ENCODE results near the gene DDX51. TPM values are rescaled to one million over a fixed set of nuclear protein-coding genes. Genes with fewer than 3 reads are reported as not detected.

The DDX51 gene
- total RNA-seq, 1 donor from 2014 or later = 4.3 TPM

- TF ChIP-seq CTCF (IDR thresholded peaks at IDR 0.05) = no peak
- Histone ChIP-seq H3K4me3 (no peak overlapping the region), H3K9me3 (no peaks in the 10 kb centered on the region), H3K27me3 (no peaks in the 10 kb centered on the region), H3K27ac (no peak overlapping the region), H3K36me3 (peaks cover 62 to 82% of the 10 kb centered on the region in 2 donors), H3K4me1 (no peaks in the 10 kb centered on the region)
- no peak for DNase-seq (ENCODE audit: low spot score in 2 of 2)
- intact Hi-C loops (cut with DNase I) = no loop called here
Measured at GRCh38 chr12:132121283-132121682, 22.8 kb downstream of the DDX51 start.

- intact Hi-C loops (cut with DNase I) = no loop called here
- no peaks in the 10 kb centered on the region for H3K9me3 ChIP-seq
- no peaks in the 10 kb centered on the region for H3K27me3 ChIP-seq
- H3K4me1 ChIP-seq = no peaks in the 10 kb centered on the region
- H3K4me3 ChIP-seq = no peak overlapping the region
- DNase-seq (ENCODE audit: low spot score in 2 of 2) = no peak
- H3K36me3 ChIP-seq = peaks cover 68 to 85% of the 10 kb centered on the region in 2 donors
- no peak overlapping the region for H3K27ac ChIP-seq
- TF ChIP-seq CTCF (IDR thresholded peaks at IDR 0.05) = no peak
Measured at GRCh38 chr12:132118876-132119275, 25.2 kb downstream of the DDX51 start.

GRCh38 chr12:132117558-132117875 lies 26.6 kb downstream of the DDX51 start:
- H3K9me3 ChIP-seq = no peaks in the 10 kb centered on the region
- intact Hi-C loops (cut with DNase I) = no loop called here
- H3K27me3 ChIP-seq = no peaks in the 10 kb centered on the region
- no peak overlapping the region for H3K27ac ChIP-seq
- no peak for DNase-seq (ENCODE audit: low spot score in 2 of 2)
- no peak overlapping the region for H3K4me3 ChIP-seq
- H3K4me1 ChIP-seq = no peaks in the 10 kb centered on the region
- peaks cover 56 to 82% of the 10 kb centered on the region in 2 donors for H3K36me3 ChIP-seq
- TF ChIP-seq CTCF (IDR thresholded peaks at IDR 0.05) = no peak

GRCh38 chr12:132116709-132117557 lies 27.2 kb downstream of the DDX51 start:
- no peaks in the 10 kb centered on the region for H3K27me3 ChIP-seq
- H3K4me3 ChIP-seq = no peak overlapping the region
- H3K9me3 ChIP-seq = no peaks in the 10 kb centered on the region
- peaks cover 50 to 77% of the 10 kb centered on the region in 2 donors for H3K36me3 ChIP-seq
- intact Hi-C loops (cut with DNase I) = no loop called here
- no peaks in the 10 kb centered on the region for H3K4me1 ChIP-seq
- no peak overlapping the region for H3K27ac ChIP-seq
- TF ChIP-seq CTCF (IDR thresholded peaks at IDR 0.05) = no peak
- DNase-seq (ENCODE audit: low spot score in 2 of 2) = no peak

GRCh38 chr12:132115500-132115899 lies 28.6 kb downstream of the DDX51 start:
- Histone ChIP-seq H3K27ac (no peak overlapping the region), H3K9me3 (no peaks in the 10 kb centered on the region), H3K27me3 (no peaks in the 10 kb centered on the region), H3K4me1 (no peaks in the 10 kb centered on the region), H3K4me3 (no peak overlapping the region), H3K36me3 (peaks cover 40 to 75% of the 10 kb centered on the region in 2 donors)
- intact Hi-C loops (cut with DNase I) = no loop called here
- no peak for DNase-seq (ENCODE audit: low spot score in 2 of 2)
- TF ChIP-seq CTCF (IDR thresholded peaks at IDR 0.05) = no peak

Data from ascending aorta (tissue), 2 donors.